HG03520 (cell line): ENCODE results near the gene HIVEP3.
A peak's percentile ranks its signal among the peaks of the same experiment; 100 is the strongest.
"Not testable (repeated sequence)": the region's sequence is repeated elsewhere in the genome, so short reads cannot be mapped to it uniquely, and the experiment has no call there.

ENCODE experiments used
- ATAC-seq: cut with Tn5 transposase; IDR thresholded peaks from one replicate; pipeline ENCODE4 v1.9.1; 2021; ENCODE audit warnings: mild to moderate bottlenecking, moderate library complexity; ENCODE audit not compliant: unreplicated experiment

Gene HIVEP3

DNA sequence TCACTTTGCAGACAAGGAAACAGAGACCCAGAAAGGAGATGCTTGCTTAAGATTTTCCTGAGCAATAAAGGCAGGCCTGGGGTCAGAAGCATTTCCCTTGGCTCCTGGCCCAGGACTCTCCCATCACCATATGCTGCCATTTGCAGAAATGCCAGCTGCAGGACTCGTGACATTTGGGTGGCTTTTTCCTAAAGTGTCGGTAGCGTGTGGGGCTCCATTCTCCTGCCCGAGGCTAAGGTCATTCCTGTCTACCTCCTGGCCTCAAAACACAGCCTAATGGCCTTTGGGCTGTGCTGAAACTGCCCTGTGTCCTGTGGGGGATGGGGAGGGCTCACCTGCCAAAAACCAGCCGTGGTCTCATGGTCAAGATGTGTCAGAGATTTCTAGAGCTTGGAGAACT, 218.1 kb downstream of the HIVEP3 start:
- no peak for ATAC-seq

DNA sequence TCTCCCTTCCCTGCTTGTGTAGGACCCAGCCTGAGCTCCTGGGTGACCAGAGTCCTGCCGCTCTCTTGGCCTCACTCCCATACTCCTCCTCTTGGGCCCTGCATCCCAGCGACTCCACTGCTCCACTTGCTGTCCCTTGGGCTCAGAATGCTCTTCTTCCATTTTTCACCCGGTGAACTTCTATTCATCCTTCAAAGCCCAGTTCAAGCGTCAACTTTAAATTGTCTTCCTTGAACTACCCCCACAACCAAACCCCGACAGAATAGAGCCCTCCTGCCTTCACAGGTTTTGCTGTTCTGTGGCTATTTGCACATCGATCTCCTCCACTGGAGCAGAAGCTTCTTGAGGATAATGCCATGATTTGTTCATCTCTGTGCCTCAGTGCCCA, 218.9 kb downstream of the HIVEP3 start:
- no peak for ATAC-seq

DNA sequence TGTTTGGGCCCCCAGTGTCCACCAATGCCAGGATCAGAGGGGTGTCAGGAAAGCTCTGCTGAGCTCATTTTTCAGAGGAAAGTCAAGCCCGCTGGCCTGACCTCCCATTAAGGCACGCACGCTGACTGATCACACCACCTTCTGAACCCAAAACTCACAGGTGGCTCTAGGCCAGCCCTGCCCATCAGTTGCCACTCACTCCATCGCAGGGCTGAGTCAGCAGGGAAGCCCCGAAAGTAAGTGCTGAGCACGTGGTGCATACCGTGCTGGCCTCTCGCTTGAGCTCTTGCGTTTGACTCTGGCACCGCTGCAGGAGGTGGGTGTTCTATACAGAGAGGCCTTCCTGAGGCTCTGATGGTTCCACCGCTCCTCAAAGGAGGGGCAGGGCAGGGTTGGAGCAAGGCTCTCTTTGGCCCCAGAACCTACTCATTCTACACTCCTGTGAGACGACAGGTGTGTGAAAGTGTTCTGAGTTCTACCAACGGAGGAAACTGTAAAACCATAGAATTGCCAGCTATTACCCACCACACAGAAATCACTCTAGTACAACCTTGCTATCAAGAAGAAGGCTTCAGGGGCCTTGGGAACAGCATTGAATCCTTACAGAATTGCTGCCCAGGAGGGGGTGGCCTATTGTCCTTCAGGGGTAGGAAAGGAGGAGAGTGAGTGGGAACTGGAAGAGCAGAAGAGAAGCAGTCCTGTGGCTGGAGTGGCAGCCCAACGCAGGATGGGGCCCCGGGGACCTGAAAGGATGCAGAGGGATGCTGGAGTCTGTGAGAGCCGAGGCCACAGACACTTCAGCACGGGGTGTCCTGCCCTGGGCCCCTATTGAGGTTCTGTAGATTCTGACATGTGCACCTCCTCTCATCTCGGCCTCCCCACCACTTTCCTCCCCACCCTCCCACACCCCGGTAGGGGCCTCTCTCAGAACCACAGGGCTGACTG, 219.5 kb downstream of the HIVEP3 start:
- ATAC-seq, result peak; percentile 64

DNA sequence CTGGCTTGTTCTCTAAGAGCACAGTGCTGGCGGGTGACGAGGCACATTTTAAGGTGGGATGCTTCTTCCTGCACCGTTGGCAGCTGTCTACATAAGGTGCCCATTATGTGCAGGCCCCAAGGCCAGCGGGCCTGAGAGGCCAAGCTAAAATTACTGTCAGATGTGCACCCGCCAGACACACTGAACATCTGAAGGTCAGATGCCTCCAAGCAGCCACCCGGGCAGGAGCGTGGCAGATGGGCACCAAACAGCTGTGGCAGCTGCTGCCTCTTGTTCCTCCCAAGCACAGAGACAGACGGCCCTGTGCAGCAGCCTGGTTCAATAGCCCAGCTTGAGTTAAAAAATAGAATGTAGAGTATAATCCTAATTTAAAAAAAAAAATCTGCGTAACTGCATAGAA, 222.3 kb downstream of the HIVEP3 start:
- no peak for ATAC-seq

DNA sequence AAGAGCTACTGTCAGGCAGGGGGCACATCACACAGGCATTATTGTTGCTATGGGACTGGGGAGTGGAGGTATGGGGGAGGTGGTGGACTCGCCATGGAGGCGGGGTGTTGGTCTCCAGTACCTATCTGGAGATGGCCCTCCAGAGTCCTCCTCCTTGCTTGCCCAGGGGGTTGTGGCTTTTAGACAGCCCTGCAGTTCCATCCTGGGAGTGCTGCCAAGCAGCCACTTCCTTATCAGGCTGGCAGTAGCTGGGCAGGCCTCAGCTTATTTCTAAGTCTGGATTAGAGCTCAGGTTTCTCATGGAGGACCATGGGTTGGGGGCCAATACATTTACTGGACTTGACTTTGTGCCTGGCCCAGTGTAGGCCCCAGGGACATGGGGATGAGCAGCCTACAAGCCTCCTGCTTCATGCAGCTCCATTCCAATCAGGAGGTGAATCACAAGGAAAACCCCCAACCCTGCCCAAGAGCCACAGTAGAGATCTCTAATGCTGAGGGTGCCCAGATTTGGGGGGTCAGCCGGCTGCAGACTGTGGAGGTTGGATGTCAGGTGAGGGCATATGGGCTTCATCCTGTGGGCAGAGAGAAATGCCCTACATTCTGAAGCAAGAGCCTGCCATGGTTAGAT, 223.5 kb downstream of the HIVEP3 start:
- ATAC-seq, result no peak

DNA sequence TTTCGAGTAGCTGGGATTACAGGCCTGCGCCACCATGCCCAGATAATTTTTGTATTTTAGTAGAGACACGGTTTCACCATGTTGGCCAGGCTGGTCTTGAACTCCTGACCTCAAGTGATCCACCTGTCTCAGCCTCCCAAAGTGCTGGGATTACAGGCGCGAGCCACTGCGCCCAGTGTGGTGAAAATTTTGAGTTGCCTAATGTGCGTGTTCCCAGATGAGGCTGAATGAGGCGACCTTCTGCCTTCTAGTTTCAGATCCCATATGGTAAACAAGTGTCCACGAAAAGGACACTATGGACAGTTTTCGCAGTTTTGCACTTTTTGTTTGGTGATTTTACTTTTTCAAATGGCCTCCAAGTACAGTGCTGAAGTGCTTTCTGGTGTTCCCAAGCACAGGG, 226.8 kb downstream of the HIVEP3 start:
- ATAC-seq, result not testable (repeated sequence)

DNA sequence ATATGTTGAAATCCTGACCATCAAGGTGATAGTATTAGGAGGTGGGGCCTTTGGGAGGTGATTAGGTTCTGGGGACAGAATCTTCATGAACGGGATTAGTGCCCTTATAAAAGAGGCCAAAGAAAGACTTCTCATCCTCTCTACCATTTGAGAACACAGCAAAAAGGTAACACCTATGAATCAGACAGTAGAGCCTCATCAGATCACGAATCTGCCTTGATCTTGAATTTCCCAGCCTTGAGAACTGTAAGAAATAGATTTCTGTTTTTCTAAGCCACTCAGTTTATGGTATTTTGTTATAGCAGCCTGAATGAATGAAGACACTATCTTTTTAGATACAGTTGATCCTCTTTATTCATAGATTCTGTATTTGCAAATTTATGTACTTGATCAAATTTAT, 227.3 kb downstream of the HIVEP3 start:
- no peak for ATAC-seq

DNA sequence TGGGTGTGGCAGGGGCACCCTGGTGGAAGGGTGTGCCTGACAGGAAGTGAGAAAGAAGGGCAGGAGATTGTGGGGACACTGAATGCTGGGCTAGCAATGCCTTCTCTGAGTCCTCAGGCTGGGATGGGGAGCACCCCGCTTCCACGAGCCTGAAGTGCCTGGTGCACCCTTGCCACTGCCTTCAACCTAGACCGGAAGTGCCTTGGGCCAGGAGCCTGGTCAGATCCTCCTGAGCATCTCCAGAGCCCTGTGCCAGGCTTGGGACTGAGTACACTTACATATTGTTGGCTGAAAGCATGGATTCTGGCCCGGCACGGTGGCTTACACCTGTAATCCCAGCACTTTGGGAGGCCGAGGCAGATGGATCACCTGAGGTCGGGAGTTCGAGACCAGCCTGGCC, 228.4 kb downstream of the HIVEP3 start:
- ATAC-seq, result no peak

DNA sequence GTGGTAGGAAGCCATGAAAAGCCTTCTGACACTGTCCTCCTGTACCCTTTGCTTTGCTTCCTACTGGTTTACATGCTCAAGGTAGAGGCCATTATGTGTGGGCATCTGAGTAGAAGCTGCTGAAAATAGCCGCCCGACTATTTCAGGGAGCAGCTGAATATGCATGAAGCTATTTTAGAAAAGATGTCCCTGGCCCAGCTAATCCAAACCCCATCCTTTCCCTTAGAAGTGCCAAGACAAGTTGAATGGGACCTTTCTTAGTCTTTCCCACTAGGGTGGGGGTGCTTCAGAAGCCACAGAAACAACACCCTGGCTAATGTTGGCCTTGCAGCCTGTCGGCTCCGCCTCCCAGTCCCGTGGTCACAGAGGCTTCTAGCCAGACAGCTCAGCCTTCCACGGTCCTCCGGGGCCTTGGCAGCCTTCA, 229.2 kb downstream of the HIVEP3 start:
- ATAC-seq, result no peak

DNA sequence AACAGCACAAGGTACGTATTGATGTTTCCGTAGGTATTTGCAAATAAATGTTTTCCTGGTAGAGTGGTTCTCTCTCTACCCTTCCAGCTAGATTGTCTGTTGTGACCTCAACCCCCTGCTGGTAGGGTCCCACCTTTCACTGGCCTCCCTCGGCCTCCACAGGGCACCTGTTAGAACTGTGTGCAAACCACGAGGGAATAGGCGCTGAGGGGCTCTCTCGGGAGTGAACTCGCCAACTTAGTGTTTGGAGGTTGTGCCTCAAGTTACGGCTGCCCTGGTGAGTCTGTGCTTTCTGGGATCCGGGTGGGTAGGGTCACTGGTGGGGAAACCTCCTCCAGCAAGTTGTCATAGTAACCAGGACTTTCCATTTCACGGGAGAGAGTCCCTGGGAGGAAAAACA, 229.6 kb downstream of the HIVEP3 start:
- ATAC-seq, result no peak

DNA sequence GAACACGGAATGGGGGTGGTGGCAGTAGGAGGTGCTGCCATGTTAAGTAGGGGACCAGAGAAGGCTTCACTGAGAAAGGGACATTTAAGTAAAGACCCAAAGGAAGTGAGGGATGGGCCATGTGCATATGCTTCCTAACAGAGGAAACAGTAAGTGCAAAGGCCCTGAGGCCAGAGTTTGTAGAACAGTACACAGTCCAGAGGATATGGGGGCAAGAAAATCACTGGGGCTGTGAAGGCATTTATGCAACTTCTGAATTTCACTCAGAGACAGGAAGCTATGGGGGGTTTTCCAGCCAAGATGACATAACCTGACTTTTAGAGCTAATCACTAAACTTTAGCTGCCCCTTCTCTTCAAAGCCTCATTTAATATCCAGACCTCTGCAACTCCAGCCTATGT, 231.7 kb downstream of the HIVEP3 start:
- no peak for ATAC-seq

DNA sequence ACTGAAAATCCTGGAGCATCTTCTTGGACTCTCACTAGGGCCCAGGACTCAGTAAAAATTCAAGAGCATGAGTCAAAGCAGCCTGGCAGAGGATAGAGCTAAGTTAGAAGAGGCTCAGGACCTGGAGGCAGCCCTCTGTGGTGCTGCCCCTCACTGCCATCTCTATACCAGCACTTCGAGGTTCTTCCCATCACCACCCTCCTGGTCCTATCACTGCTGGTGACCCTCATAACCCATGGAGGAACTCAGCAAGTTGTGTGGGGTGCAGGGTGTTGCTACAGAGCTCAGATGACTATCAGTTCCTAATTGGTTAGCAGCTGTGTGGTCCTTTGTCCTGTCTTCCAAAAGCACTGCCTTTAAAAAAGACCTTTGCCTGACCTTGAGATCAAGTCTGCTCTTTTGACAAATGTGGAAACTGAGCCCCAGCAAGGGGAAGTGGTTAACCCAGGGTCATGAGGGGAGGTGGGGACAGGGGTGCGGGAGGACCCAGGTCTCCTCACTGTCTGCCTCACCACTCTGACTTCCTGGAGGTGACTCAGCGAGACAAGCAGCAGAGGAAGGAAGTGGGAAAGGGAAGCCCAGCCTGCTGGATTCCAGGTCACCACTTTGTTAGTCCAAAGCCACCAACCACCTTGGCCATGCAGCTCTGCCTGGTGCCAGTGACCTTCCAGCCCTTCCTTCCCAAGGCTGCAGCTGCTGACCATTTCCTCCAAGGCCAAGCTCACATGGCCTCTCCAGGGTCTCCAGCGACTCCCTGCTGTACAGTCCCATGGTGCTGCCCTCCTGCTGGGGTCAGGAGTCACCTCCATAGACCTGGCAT, 234.8 kb downstream of the HIVEP3 start:
- ATAC-seq, result no peak

DNA sequence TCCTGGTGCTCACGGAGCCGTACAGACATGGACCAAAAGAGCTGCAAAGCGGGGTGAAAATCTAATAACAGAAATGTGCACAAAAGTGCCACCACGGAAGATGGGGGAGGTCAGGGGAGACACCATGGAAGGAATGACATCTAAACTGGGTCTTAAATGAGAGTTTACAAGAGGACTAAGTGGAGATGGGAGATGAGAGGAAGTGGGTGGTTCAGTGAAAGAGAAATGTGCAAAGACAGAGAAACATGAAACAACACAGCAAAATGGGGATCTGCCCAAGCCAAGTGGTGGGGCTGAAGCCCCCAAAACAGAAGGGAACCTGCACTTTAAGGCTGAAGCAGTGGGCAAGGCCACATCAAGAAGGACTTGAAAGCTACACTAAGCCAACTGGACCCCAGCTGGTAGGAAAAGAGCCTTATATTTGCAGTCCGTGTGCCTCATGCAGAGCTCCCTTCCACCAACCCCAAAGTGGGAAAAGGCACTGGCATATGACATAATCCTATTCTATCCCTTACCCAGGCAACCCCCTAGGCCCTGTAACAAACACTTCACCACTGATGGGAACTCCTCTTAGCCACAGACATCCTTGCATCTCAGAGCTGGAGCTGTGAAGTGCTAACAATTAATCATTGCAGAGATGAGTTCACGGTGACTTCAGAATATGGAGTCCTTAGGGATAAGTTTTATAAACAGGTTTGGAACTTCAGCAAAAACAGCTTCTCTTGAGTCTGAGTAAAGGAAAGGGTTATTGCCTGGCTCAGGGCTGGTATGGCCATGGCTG, 235.7 kb downstream of the HIVEP3 start:
- ATAC-seq, result no peak

DNA sequence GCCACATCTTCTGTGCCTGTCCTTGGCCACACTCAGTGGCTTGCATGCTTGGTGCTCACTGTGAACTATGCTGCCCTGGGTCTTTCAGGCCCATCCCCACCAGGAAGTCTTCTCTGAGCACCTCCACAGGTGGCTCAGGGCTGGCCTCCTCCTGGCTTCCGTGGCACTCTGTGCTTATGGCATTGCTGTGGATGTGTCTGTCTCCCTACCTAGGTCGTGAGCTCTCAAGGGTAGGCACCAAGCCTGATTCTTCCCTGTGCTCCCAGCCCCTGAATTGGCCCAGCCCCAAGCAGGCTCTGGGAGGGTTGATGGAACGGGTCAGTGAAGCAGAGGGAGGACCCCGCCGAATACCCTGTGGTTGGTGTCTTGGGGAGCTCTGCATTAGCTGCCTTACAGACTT, 236.6 kb downstream of the HIVEP3 start:
- ATAC-seq, result no peak

DNA sequence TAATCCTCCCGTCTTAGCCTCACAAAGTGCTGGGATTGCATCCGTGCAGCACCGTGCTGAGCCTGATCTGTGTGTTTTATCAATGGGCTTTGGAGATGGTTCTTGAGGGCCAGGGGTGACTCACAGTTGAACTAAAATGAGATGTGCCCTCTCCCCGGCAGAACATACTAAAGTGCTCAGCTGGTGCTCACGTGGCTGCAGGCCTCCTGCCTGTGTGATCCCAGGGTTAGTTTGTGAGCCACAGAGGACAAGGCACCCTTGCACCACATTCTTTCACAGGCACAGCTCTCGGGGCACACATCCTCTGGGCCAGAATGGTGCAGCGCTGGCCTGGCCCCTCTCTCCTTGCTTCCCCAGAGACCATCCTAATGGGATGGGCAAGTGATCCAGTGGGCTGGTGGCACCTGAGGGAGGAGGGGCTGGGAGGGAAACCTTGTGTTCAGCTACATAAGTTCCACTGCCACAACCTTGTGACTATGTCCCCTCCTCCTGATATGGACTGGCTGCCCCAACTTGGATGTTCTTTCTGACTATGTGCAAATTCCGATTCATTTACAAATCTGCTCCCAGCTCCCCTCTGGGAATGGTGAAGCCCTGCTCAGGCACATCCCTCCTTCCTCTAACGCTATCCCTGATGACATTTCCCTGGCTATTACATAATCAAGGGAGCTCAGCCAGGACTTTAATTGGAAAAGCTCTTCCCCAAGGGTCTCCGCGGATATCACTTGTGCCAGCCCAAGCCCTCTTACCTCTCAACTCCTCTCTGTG, 237.2 kb downstream of the HIVEP3 start:
- ATAC-seq, result no peak

DNA sequence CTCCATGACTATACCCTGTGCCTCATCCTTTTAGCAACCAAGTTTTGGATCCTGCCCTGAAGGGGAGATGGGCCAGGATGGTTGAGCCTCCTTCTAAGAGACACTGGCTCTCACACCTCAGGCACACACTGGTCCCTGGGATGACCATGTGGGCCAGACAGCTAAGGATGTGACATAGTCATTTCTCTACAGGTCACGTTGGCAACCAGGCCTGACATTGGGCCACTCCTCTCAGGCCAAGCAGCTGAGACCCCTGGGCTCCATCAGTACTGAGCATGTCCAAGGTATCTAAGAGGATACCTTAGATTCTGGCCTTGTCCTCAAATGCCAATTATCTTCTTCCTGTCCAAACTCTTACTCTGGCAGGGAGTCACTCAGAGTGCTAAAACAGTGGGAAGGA, 238.7 kb downstream of the HIVEP3 start:
- no peak for ATAC-seq

DNA sequence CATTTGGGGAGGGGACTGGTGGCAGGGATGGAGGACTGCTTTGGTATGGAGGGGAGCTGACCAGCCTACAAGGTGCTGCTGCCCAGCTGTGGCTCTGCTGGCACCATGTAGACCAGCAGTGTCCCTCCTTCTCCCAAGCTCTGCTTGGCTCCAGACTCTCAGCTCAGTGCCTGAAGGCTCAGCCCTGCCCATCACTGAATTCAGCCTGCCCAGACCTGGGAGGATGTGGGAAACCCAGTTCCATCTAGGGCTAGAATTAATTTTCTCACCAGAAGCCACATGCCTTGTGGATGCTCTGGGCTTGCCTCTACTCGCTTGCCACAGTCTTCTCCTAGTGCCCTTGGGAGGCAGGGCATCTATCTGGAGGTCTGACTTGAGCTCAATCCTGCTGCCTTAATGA, 239.2 kb downstream of the HIVEP3 start:
- ATAC-seq, result no peak

DNA sequence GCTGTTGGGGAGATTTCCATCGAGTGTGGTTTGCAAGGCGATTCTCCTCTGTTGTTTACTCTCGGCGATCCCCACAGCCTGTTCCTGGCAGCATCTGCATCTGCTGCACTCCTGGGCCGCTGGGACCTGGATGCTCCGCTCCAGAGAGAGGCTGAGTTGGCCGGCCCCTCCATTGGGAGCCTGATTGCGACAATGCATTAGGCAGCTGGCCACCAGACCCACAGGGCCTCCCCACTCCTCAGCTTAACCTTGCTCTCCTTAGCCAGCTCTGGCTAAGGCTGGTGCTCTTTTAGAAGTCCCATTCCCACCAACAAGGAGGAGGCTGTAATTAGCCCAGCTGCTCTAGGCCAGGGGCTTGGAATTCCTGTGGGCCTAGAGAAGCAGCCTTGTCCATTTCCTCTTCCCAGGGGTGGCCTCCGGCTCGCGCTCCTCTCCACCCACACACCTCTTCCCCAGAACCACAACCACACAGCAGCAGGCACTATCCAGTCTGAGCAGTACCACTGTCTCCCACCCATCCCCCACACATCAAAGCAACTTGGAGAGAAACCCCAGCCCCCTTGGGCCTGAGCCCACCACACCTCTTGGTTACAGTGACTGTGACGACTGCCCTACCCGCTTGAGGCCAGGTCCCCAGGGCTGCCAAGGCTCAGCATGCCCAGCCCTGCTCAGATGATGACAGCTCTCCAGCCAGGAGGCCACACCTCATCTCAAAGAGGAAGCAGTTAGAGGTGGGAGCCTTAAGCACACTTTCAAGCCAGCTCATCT, 240.4 kb downstream of the HIVEP3 start:
- peak; percentile 51 for ATAC-seq

DNA sequence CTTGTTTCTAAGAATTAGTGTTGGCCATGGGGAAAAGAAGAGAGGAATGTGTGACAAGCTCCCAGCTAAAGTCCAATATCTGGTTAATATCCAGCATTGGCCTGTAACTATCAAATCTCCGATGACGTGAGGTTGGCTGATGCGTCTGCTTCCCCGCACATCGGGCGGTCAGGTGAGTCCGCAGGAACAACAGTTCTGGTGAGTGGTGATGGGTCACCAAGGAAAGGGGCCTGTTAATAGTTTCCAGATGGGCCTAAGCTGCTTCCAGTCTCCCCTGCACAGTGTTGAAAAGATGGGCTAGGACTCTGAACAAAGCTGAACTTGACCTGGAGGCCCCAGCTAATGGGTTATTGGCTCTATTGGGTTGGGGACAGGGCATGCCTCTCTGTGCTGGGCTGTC, 241.1 kb downstream of the HIVEP3 start:
- ATAC-seq, result no peak
